H9 (cell line): Measurements from ENCODE around the gene SLC38A3. TPM values are rescaled to one million over a fixed set of nuclear protein-coding genes. Genes with fewer than 3 reads are reported as not detected.

Experiments
- DNase-seq: peaks from one replicate; pipeline ENCODE4 v3.0.0-alpha.2; 2017
- H2AFZ ChIP-seq: one replicate; pipeline ENCODE4 v1.6.1; 2013; ENCODE audit warnings: mild to moderate bottlenecking, low read length, control low read depth, moderate library complexity
- H2AK5ac ChIP-seq: 2 replicates; pipeline ENCODE4 v1.6.1; 2013; ENCODE audit warnings: low read length, control low read depth, mixed read lengths; ENCODE audit not compliant: insufficient read length
- H2BK120ac ChIP-seq: one replicate; pipeline ENCODE4 v1.6.1; 2013; ENCODE audit warnings: low read depth, mild to moderate bottlenecking, low read length, control low read depth, inconsistent platforms; ENCODE audit not compliant: poor library complexity, severe bottlenecking
- H2BK12ac ChIP-seq: 2 replicates; pipeline ENCODE4 v1.6.1; 2013; ENCODE audit warnings: low read length, control low read depth, mixed read lengths, low read depth; ENCODE audit not compliant: insufficient read length
- H2BK15ac ChIP-seq: 2 replicates; pipeline ENCODE4 v1.6.1; 2013; ENCODE audit warnings: low read depth, low read length, control low read depth
- H2BK20ac ChIP-seq: one replicate; pipeline ENCODE4 v1.6.1; 2013; ENCODE audit warnings: low read depth, mild to moderate bottlenecking, low read length, control low read depth, inconsistent platforms; ENCODE audit not compliant: poor library complexity, severe bottlenecking
- H2BK5ac ChIP-seq: 2 replicates; pipeline ENCODE4 v1.6.1; 2013; ENCODE audit warnings: low read length, control low read depth, mixed read lengths; ENCODE audit not compliant: insufficient read length
- H3K14ac ChIP-seq: 2 replicates; pipeline ENCODE4 v1.6.1; 2013; ENCODE audit warnings: low read length, control low read depth; ENCODE audit not compliant: insufficient read depth
- H3K18ac ChIP-seq: 2 replicates; pipeline ENCODE4 v1.6.1; 2013; ENCODE audit warnings: low read depth, mild to moderate bottlenecking, mixed read lengths, low read length, control low read depth; ENCODE audit not compliant: insufficient read length
- H3K23ac ChIP-seq: 2 replicates; pipeline ENCODE4 v1.6.1; 2013; ENCODE audit warnings: low read length, control low read depth, mixed read lengths, low read depth; ENCODE audit not compliant: insufficient read length
- H3K23me2 ChIP-seq: 2 replicates; pipeline ENCODE4 v1.6.1; 2013; ENCODE audit warnings: low read depth, mild to moderate bottlenecking, mixed read lengths, low read length, control low read depth; ENCODE audit not compliant: insufficient read length, poor library complexity, severe bottlenecking
- H3K27ac ChIP-seq: 2 replicates; pipeline ENCODE4 v1.5.1; 2013; ENCODE audit warnings: low read length, control low read depth, mixed read lengths, low read depth; ENCODE audit not compliant: insufficient read length
- H3K27me3 ChIP-seq: 2 replicates; pipeline ENCODE4 v1.6.1; 2013; ENCODE audit warnings: low read length, control low read depth, inconsistent platforms; ENCODE audit not compliant: insufficient read depth
- H3K4ac ChIP-seq: 2 replicates; pipeline ENCODE4 v1.6.1; 2013; ENCODE audit warnings: low read depth, mild to moderate bottlenecking, control low read depth, inconsistent platforms, low read length, moderate library complexity
- H3K4me1 ChIP-seq: 2 replicates; pipeline ENCODE4 v1.6.1; 2013; ENCODE audit warnings: low read length, control low read depth, inconsistent platforms; ENCODE audit not compliant: insufficient read depth
- H3K4me2 ChIP-seq: 2 replicates; pipeline ENCODE4 v1.6.1; 2013; ENCODE audit warnings: low read length, control low read depth, mixed read lengths; ENCODE audit not compliant: insufficient read length, insufficient read depth
- H3K56ac ChIP-seq: 2 replicates; pipeline ENCODE4 v1.6.1; 2013; ENCODE audit warnings: low read depth, mild to moderate bottlenecking, mixed read lengths, low read length, control low read depth; ENCODE audit not compliant: insufficient read length
- H3K79me1 ChIP-seq: 2 replicates; pipeline ENCODE4 v1.6.1; 2013; ENCODE audit warnings: low read depth, mild to moderate bottlenecking, moderate library complexity, low read length, control low read depth, inconsistent platforms; ENCODE audit not compliant: insufficient read depth, poor library complexity, severe bottlenecking
- H3K79me2 ChIP-seq: 2 replicates; pipeline ENCODE4 v1.6.1; 2013; ENCODE audit warnings: low read length, control low read depth, inconsistent platforms; ENCODE audit not compliant: insufficient read depth
- H3K9ac ChIP-seq: 2 replicates; pipeline ENCODE4 v1.6.1; 2013; ENCODE audit warnings: low read length, control low read depth, mixed read lengths; ENCODE audit not compliant: insufficient read length; ENCODE audit errors: extremely low read depth
- H3K9me3 ChIP-seq: one replicate; pipeline ENCODE4 v1.6.1; 2013; ENCODE audit warnings: low read depth, low read length, inconsistent platforms; ENCODE audit not compliant: control insufficient read depth
- H3T11ph ChIP-seq: one replicate; pipeline ENCODE4 v1.6.1; 2013; ENCODE audit warnings: mild to moderate bottlenecking, low read length, control low read depth, inconsistent platforms
- H4K20me1 ChIP-seq: one replicate; pipeline ENCODE4 v1.6.1; 2013; ENCODE audit not compliant: control insufficient read depth, insufficient read length, insufficient read depth
- H4K5ac ChIP-seq: 2 replicates; pipeline ENCODE4 v1.6.1; 2013; ENCODE audit warnings: low read depth, mild to moderate bottlenecking, mixed read lengths, low read length, control low read depth; ENCODE audit not compliant: insufficient read length
- H4K8ac ChIP-seq: replicated peaks from 2 replicates; pipeline ENCODE4 v1.6.1; 2013; ENCODE audit warnings: low read length, control low read depth, mixed read lengths, low read depth; ENCODE audit not compliant: insufficient read length
- H4K91ac ChIP-seq: 2 replicates; pipeline ENCODE4 v1.6.1; 2013; ENCODE audit warnings: low read depth, mild to moderate bottlenecking, moderate library complexity, mixed read lengths, low read length, control low read depth; ENCODE audit not compliant: insufficient read length
- H3K27ac Mint-ChIP-seq, 3 experiments: 2 replicates in 2 of 3; 3 replicates in 1 of 3; pipeline ENCODE4 v1.8.0; 2020 to 2021; ENCODE audit warnings: mixed read lengths in 3 of 3, mild to moderate bottlenecking in 1 of 3, moderate library complexity in 1 of 3
- H3K27me3 Mint-ChIP-seq: 2 replicates; pipeline ENCODE4 v1.8.0; 2021; ENCODE audit warnings: low read depth, mild to moderate bottlenecking, moderate library complexity, mixed read lengths
- H3K36me3 Mint-ChIP-seq, 3 experiments: 2 replicates in 2 of 3; 3 replicates in 1 of 3; pipeline ENCODE4 v1.8.0; 2020 to 2021; ENCODE audit warnings: low read depth in 3 of 3, mixed read lengths in 3 of 3; ENCODE audit not compliant: insufficient read depth in 1 of 3
- H3K4me1 Mint-ChIP-seq, 2 experiments: 2 replicates each; pipeline ENCODE4 v1.8.0; 2020; ENCODE audit warnings: mixed read lengths in 2 of 2
- H3K4me3 Mint-ChIP-seq, 2 experiments: 2 replicates in 1 of 2; 3 replicates in 1 of 2; pipeline ENCODE4 v1.8.0; 2020 to 2021; ENCODE audit warnings: mild to moderate bottlenecking in 2 of 2, mixed read lengths in 2 of 2, moderate library complexity in 1 of 2
- H3K9me3 Mint-ChIP-seq, 2 experiments: 2 replicates in 1 of 2; 3 replicates in 1 of 2; pipeline ENCODE4 v1.8.0; 2020; ENCODE audit warnings: mild to moderate bottlenecking in 2 of 2, mixed read lengths in 2 of 2, moderate library complexity in 1 of 2
- WGBS: extraction: QIAGEN DNeasy Blood & Tissue Kit; methylation state at CpG from one replicate; pipeline ENCODE4 v1.1.7; 2013; ENCODE audit warnings: missing lambda C conversion rate, low lambda C conversion rate, mixed read lengths; ENCODE audit not compliant: insufficient read length; ENCODE audit errors: extremely low coverage; 5-methylcytosine and 5-hydroxymethylcytosine counted together
- total RNA-seq: library from RNA; stranded (reverse); gene quantifications from 2 replicates; pipeline ENCODE4 v1.2.1, GENCODE V29; 2021
- TF ChIP-seq, protein P1 (sequence below): fragments of 200-600 bp; sonication (generic); conservative IDR thresholded peaks from 3 replicates; pipeline ENCODE4 v1.8.0; 2021; ENCODE audit warnings: antibody characterized with exemption, mild to moderate bottlenecking

Gene SLC38A3
- total RNA-seq, 1 experiment from 2014 or later, result 1.4 TPM

DNA sequence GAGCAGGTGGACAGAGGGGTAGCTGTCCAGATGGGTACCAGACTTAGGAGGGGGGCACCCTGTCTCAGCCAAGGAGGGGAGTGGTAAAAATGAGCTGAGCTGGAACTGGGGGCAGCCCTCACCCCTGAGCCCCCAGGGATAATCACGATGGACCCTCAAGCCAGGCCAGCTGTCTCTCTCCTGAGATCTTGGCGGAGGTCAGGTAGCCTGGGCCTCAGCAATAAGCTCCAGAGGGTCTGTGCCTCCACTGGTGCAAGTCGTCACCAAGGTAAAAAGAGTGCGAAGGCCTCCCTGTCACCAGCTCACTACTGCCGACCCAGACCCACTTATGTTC lies 5.1 kb downstream of the SLC38A3 start:
- no peak overlapping the region for H4K91ac ChIP-seq
- H3K4me1 ChIP-seq, result no peaks in the 10 kb centered on the region
- H3K23me2 ChIP-seq, result peaks cover 6% of the 10 kb centered on the region
- H3K4me3 Mint-ChIP-seq, result no peak overlapping the region
- DNase-seq, result no peak
- no peak overlapping the region; a peak in 1 of 7 replicates for H3K27ac Mint-ChIP-seq
- WGBS, result no CpG with 5 or more reads among the region's 5 CpGs
- no peak overlapping the region for H2BK5ac ChIP-seq
- H4K5ac ChIP-seq, result no peak overlapping the region
- H3K4me1 Mint-ChIP-seq, result peaks cover 25 to 30% of the 10 kb centered on the region in 2 experiments
- H3T11ph ChIP-seq, result no peak overlapping the region
- 0 out of 2 replicates have a peak overlapping the region, but pooled peaks have one; percentile 46 for H3K14ac ChIP-seq
- no peak overlapping the region for H4K8ac ChIP-seq
- no peak overlapping the region for H2BK15ac ChIP-seq
- H3K79me1 ChIP-seq, result no peaks in the 10 kb centered on the region
- no peaks in the 10 kb centered on the region for H3K9me3 ChIP-seq
- TF ChIP-seq, protein P1, sequence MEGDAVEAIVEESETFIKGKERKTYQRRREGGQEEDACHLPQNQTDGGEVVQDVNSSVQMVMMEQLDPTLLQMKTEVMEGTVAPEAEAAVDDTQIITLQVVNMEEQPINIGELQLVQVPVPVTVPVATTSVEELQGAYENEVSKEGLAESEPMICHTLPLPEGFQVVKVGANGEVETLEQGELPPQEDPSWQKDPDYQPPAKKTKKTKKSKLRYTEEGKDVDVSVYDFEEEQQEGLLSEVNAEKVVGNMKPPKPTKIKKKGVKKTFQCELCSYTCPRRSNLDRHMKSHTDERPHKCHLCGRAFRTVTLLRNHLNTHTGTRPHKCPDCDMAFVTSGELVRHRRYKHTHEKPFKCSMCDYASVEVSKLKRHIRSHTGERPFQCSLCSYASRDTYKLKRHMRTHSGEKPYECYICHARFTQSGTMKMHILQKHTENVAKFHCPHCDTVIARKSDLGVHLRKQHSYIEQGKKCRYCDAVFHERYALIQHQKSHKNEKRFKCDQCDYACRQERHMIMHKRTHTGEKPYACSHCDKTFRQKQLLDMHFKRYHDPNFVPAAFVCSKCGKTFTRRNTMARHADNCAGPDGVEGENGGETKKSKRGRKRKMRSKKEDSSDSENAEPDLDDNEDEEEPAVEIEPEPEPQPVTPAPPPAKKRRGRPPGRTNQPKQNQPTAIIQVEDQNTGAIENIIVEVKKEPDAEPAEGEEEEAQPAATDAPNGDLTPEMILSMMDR, result no peak
- H3K18ac ChIP-seq, result no peak overlapping the region
- H3K79me2 ChIP-seq, result no peaks in the 10 kb centered on the region
- H3K9me3 Mint-ChIP-seq, result no peaks in the 10 kb centered on the region; a peak in 1 of 5 replicates
- H3K9ac ChIP-seq, result no peak overlapping the region
- H3K4me2 ChIP-seq, result no peak overlapping the region
- peaks cover 34% of the 10 kb centered on the region for H3K27me3 Mint-ChIP-seq
- no peak overlapping the region for H2BK120ac ChIP-seq
- peaks cover 3% of the 10 kb centered on the region for H4K20me1 ChIP-seq
- H2AFZ ChIP-seq, result no peak overlapping the region
- H3K56ac ChIP-seq, result no peak overlapping the region
- H3K27ac ChIP-seq, result no peak overlapping the region
- no peak overlapping the region for H2BK20ac ChIP-seq
- no peak overlapping the region for H3K4ac ChIP-seq
- H2BK12ac ChIP-seq, result no peak overlapping the region
- H3K36me3 Mint-ChIP-seq, result no peaks in the 10 kb centered on the region
- no peak overlapping the region for H2AK5ac ChIP-seq
- H3K23ac ChIP-seq, result no peak overlapping the region
- H3K27me3 ChIP-seq, result peaks cover 7% of the 10 kb centered on the region; the same call in 1 of the 2 replicates
